SK-MEL-5 (cell line): ENCODE data around the gene GPR26. TPM values are rescaled to one million over a fixed set of nuclear protein-coding genes. Genes with fewer than 3 reads are reported as not detected.

Experiments used
- DNase-seq: peaks from one replicate; pipeline ENCODE4 v3.0.0-alpha.2; 2016; ENCODE audit warnings: low read depth, low spot score
- in situ Hi-C: cut with HindIII; loops from 2 replicates; pipeline ENCODE4 v1.10.0; 2016; ENCODE audit warnings: low sequenced_read_pairs, high pct_unique_total_duplicates, low pct_unique_long_range_greater_than_20kb
- total RNA-seq: library from RNA; depleted of rRNA; stranded (reverse); fragments of >200 nt; shearing (Covaris generic); gene quantifications from 2 replicates; pipeline ENCODE4 v1.2.3, GENCODE V29; 2014; rRNA removed

Gene GPR26
- total RNA-seq, 1 experiment from 2014 or later: not detected

GRCh38 chr10:123741146-123741545 lies 75.0 kb downstream of the GPR26 start:
- DNase-seq: no peak
- in situ Hi-C loops: no loop called here

GRCh38 chr10:123741711-123742110 lies 75.6 kb downstream of the GPR26 start:
- in situ Hi-C loops: no loop called here
- no peak for DNase-seq

- DNase-seq: no peak
- in situ Hi-C loops: no loop called here
Observed at GRCh38 chr10:123742751-123743440, 76.7 kb downstream of the GPR26 start.

GRCh38 chr10:123743441-123744223 lies 77.5 kb downstream of the GPR26 start:
- DNase-seq: peak; percentile 73
- in situ Hi-C loops: no loop called here

- DNase-seq: no peak
- in situ Hi-C loops: no loop called here
Observed at GRCh38 chr10:123744224-123744536, 78.0 kb downstream of the GPR26 start.

Other genes with a start within 250 kb of the GPR26 start
- 1.2 and 1.4 TPM in 2 replicates for gene CPXM2, start 225.5 kb downstream of the GPR26 start, total RNA-seq